Measurements from ENCODE around the gene APLP1. TPM values are rescaled to one million over a fixed set of nuclear protein-coding genes. Genes with fewer than 3 reads are reported as not detected.

APLP1 gene
- total and polyA plus RNA-seq, 12 donors = 2.7 to 63.5 (median 24.9) TPM

DNA sequence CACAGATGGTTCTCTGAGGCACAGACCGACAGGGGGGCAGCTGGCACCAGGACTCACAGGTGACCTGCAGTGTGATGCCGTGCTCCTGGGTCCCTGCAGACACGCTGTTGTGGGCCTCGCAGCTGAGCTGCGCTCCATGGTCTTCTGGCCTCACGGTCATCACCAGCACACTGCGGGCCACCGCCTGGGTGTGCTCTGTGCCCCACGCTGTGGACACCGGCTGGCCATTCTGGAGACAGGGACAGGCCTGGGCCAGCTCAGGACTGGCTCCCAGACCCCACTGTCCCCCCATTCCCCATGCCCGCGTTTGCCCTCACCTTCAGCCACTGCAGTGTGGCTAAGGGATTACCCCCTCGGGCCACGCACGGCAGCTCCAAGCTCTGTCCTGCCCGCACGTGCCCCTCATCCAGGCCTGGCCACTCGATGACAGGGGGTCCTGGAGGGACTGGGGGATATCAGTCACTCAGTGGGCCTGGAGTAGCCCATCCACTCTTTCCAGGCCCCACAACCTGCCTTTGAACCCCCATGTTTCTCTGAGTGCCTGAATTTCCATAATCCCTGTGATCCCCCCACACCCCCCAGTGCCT is 19.4 kb upstream of the APLP1 start:
- 90 to 91% methylated on average over 18 of the region's 18 CpGs for WGBS, 2 donors
- H3K4me1 ChIP-seq = peaks cover 6 to 19% (median 12%) of the 10 kb centered on the region in 9 donors
- H3K27ac ChIP-seq = no peak overlapping the region
- no peaks in the 10 kb centered on the region for H3K36me3 ChIP-seq
- H3K27me3 ChIP-seq = peaks cover 25 to 98% (median 95%) of the 10 kb centered on the region in 7 donors
- H3K4me3 ChIP-seq = no peak overlapping the region
- no peak for ATAC-seq
- intact Hi-C loops (cut with DNase I) = no loop called here
- no peak for DNase-seq
- TF ChIP-seq, protein P1, sequence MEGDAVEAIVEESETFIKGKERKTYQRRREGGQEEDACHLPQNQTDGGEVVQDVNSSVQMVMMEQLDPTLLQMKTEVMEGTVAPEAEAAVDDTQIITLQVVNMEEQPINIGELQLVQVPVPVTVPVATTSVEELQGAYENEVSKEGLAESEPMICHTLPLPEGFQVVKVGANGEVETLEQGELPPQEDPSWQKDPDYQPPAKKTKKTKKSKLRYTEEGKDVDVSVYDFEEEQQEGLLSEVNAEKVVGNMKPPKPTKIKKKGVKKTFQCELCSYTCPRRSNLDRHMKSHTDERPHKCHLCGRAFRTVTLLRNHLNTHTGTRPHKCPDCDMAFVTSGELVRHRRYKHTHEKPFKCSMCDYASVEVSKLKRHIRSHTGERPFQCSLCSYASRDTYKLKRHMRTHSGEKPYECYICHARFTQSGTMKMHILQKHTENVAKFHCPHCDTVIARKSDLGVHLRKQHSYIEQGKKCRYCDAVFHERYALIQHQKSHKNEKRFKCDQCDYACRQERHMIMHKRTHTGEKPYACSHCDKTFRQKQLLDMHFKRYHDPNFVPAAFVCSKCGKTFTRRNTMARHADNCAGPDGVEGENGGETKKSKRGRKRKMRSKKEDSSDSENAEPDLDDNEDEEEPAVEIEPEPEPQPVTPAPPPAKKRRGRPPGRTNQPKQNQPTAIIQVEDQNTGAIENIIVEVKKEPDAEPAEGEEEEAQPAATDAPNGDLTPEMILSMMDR (IDR thresholded peaks at IDR 0.05) = no peak
- no peaks in the 10 kb centered on the region for H3K9me3 ChIP-seq

GRCh38 chr19:35851213-35852028 is 17.0 kb upstream of the APLP1 start:
- ATAC-seq (peak in 1 of 8 donors; percentile 9), DNase-seq (no peak)
- intact Hi-C loops (cut with DNase I) = no loop called here
- Histone ChIP-seq H3K27me3 (peaks cover 7 to 96% (median 92%) of the 10 kb centered on the region in 7 donors), H3K4me1 (peaks cover 0 to 9% (median 5%) of the 10 kb centered on the region in 9 donors), H3K4me3 (no peak overlapping the region), H3K27ac (no peak overlapping the region), H3K9me3 (no peaks in the 10 kb centered on the region), H3K36me3 (no peaks in the 10 kb centered on the region)
- 41% methylated on average over 32 of the region's 32 CpGs for WGBS, 2 donors
- TF ChIP-seq, protein P1 (IDR thresholded peaks at IDR 0.05) = no peak

- ATAC-seq (no peak), DNase-seq (no peak)
- Histone ChIP-seq H3K4me1 (peaks cover 0 to 14% (median 11%) of the 10 kb centered on the region in 9 donors), H3K36me3 (no peaks in the 10 kb centered on the region), H3K27ac (no peak within 1 kb of the TSS), H3K4me3 (no peak within 1 kb of the TSS), H3K9me3 (no peaks in the 10 kb centered on the region), H3K27me3 (peaks cover 11 to 98% (median 94%) of the 10 kb centered on the region in 7 donors)
- 47 to 49% methylated on average over 9 of the region's 9 CpGs for WGBS, 2 donors
- TF ChIP-seq, protein P1 (IDR thresholded peaks at IDR 0.05) = no peak
- intact Hi-C loops (cut with DNase I) = no loop called here
These were observed 16.2 kb upstream of the APLP1 start, which contains the start of gene NPHS1 for GRCh38 chr19:35852029-35852780. Gene NPHS1, minus strand, starts transcription at chr19:35852504. Its CDS starts 667 bp downstream, at chr19:35851837.
